Astrocyte (in vitro differentiated cells and primary cell): Measurements from ENCODE around the gene MASP1. TPM values are rescaled to one million over a fixed set of nuclear protein-coding genes. Genes with fewer than 3 reads are reported as not detected.

ENCODE experiments used
- DNase-seq: peaks from one replicate; pipeline ENCODE4 v3.0.0-alpha.2; 2010; ENCODE audit warnings: low read depth
- FAIRE-seq: peaks from 2 replicates; lab custom pipeline; 2011; peaks lifted over from hg19 to GRCh38; lab: Jason Lieb, UNC
- H2AFZ ChIP-seq: 2 replicates; pipeline ENCODE4 v1.6.0; 2012; ENCODE audit warnings: low read depth, low read length, inconsistent platforms
- H3K27ac ChIP-seq: 2 replicates; pipeline ENCODE4 v1.5.1; 2011; ENCODE audit warnings: low read depth, low read length, inconsistent platforms
- H3K27me3 ChIP-seq: 2 replicates; pipeline ENCODE4 v1.6.0; 2011; ENCODE audit warnings: low read length, inconsistent platforms; ENCODE audit not compliant: insufficient read depth
- H3K36me3 ChIP-seq: 2 replicates; pipeline ENCODE4 v1.5.1; 2011; ENCODE audit warnings: low read length, inconsistent platforms; ENCODE audit not compliant: insufficient read depth
- H3K4me1 ChIP-seq: 2 replicates; pipeline ENCODE4 v1.5.1; 2011; ENCODE audit warnings: low read length, inconsistent platforms; ENCODE audit not compliant: insufficient read depth
- H3K4me2 ChIP-seq: 2 replicates; pipeline ENCODE4 v1.6.0; 2012; ENCODE audit warnings: low read length, inconsistent platforms
- H3K4me3 ChIP-seq: 2 replicates; pipeline ENCODE4 v1.5.1; 2011; ENCODE audit warnings: low read depth, mild to moderate bottlenecking, low read length, inconsistent platforms; ENCODE audit not compliant: insufficient read depth
- H3K79me2 ChIP-seq: 2 replicates; pipeline ENCODE4 v1.6.0; 2012; ENCODE audit warnings: mild to moderate bottlenecking, low read length, inconsistent platforms; ENCODE audit not compliant: insufficient read depth
- H3K9ac ChIP-seq: 2 replicates; pipeline ENCODE4 v1.6.0; 2012; ENCODE audit warnings: mild to moderate bottlenecking, low read length, inconsistent platforms
- H3K9me3 ChIP-seq: 2 replicates; pipeline ENCODE4 v1.5.1; 2012; ENCODE audit warnings: low read depth, mild to moderate bottlenecking, low read length, inconsistent platforms; ENCODE audit not compliant: insufficient read depth
- H4K20me1 ChIP-seq: 2 replicates; pipeline ENCODE4 v1.6.0; 2012; ENCODE audit warnings: low read length, inconsistent platforms; ENCODE audit not compliant: insufficient read depth
- H3K27ac Mint-ChIP-seq: one replicate; pipeline ENCODE4 v1.8.0; 2021; ENCODE audit warnings: mild to moderate bottlenecking, mixed read lengths; ENCODE audit not compliant: unreplicated experiment
- H3K27me3 Mint-ChIP-seq: one replicate; pipeline ENCODE4 v1.8.0; 2021; ENCODE audit warnings: low read depth, mixed read lengths; ENCODE audit not compliant: unreplicated experiment
- H3K36me3 Mint-ChIP-seq: one replicate; pipeline ENCODE4 v1.8.0; 2021; ENCODE audit warnings: low read depth, mixed read lengths; ENCODE audit not compliant: unreplicated experiment
- H3K4me1 Mint-ChIP-seq: one replicate; pipeline ENCODE4 v1.8.0; 2021; ENCODE audit warnings: low read depth, mixed read lengths; ENCODE audit not compliant: unreplicated experiment
- H3K4me3 Mint-ChIP-seq: one replicate; pipeline ENCODE4 v1.8.0; 2021; ENCODE audit warnings: mild to moderate bottlenecking, moderate library complexity, mixed read lengths; ENCODE audit not compliant: unreplicated experiment
- H3K9me3 Mint-ChIP-seq: one replicate; pipeline ENCODE4 v1.8.0; 2021; ENCODE audit warnings: mild to moderate bottlenecking, mixed read lengths; ENCODE audit not compliant: unreplicated experiment
- CTCF ChIP-seq: IDR thresholded peaks from 2 replicates; pipeline ENCODE4 v1.5.1; 2011; ENCODE audit warnings: low read depth, mild to moderate bottlenecking, inconsistent platforms, low read length, moderate library complexity; ENCODE audit not compliant: insufficient read depth
- EZH2 ChIP-seq: IDR thresholded peaks from 2 replicates; pipeline ENCODE4 v1.6.1; 2012; ENCODE audit warnings: mild to moderate bottlenecking, low read length, inconsistent platforms; ENCODE audit not compliant: insufficient read depth
- total RNA-seq: library from RNA; stranded (reverse); gene quantifications from 2 replicates; pipeline ENCODE4 v1.2.1, GENCODE V29; 2021

MASP1 gene
- total RNA-seq, 1 donor from 2014 or later = 0.79 TPM

GRCh38 chr3:187319699-187320302, 28.3 kb upstream of the MASP1 start:
- Histone ChIP-seq H2AFZ (peak overlapping the region; percentile 70), H3K9ac (peak overlapping the region; percentile 66), H3K4me3 (no peak overlapping the region), H3K27ac (no peak overlapping the region), H3K36me3 (no peaks in the 10 kb centered on the region), H3K4me1 (peaks cover 8% of the 10 kb centered on the region), H3K79me2 (no peaks in the 10 kb centered on the region), H3K27me3 (peaks cover 17% of the 10 kb centered on the region), H3K9me3 (no peaks in the 10 kb centered on the region), H3K4me2 (peak overlapping the region; percentile 88), H4K20me1 (no peaks in the 10 kb centered on the region)
- Mint-ChIP-seq H3K27me3 (peaks cover 8% of the 10 kb centered on the region), H3K27ac (no peak overlapping the region), H3K36me3 (no peaks in the 10 kb centered on the region), H3K4me1 (peaks cover 8% of the 10 kb centered on the region), H3K4me3 (no peak overlapping the region), H3K9me3 (no peaks in the 10 kb centered on the region)
- peak; percentile 62 for FAIRE-seq
- DNase-seq = peak; percentile 32
- TF ChIP-seq EZH2 (no peak), CTCF (peak; percentile 88)

- H3K36me3 ChIP-seq = no peaks in the 10 kb centered on the region
- TF ChIP-seq EZH2 (no peak), CTCF (peak; percentile 91)
- peaks cover 8% of the 10 kb centered on the region for H3K4me1 Mint-ChIP-seq
- H3K4me3 ChIP-seq = peak overlapping the region; percentile 52
- peak overlapping the region; percentile 66 for H3K9ac ChIP-seq
- H3K27me3 ChIP-seq = peaks cover 18% of the 10 kb centered on the region
- peaks cover 8% of the 10 kb centered on the region for H3K4me1 ChIP-seq
- no peaks in the 10 kb centered on the region for H3K36me3 Mint-ChIP-seq
- no peaks in the 10 kb centered on the region for H3K9me3 Mint-ChIP-seq
- no peaks in the 10 kb centered on the region for H4K20me1 ChIP-seq
- H2AFZ ChIP-seq = peak overlapping the region; percentile 70
- DNase-seq (peak; percentile 44), FAIRE-seq (peak; percentile 9)
- no peak overlapping the region for H3K27ac ChIP-seq
- no peaks in the 10 kb centered on the region for H3K79me2 ChIP-seq
- H3K4me3 Mint-ChIP-seq = no peak overlapping the region
- no peaks in the 10 kb centered on the region for H3K9me3 ChIP-seq
- peak overlapping the region; percentile 73 for H3K27ac Mint-ChIP-seq
- H3K4me2 ChIP-seq = peak overlapping the region; percentile 88
- H3K27me3 Mint-ChIP-seq = peaks cover 12% of the 10 kb centered on the region
Measured at GRCh38 chr3:187318819-187319616, 27.5 kb upstream of the MASP1 start.

GRCh38 chr3:187315872-187316271, 24.3 kb upstream of the MASP1 start:
- H3K27me3 ChIP-seq = peaks cover 24% of the 10 kb centered on the region
- peaks cover 21% of the 10 kb centered on the region for H3K27me3 Mint-ChIP-seq
- TF ChIP-seq CTCF (no peak), EZH2 (no peak)
- H3K36me3 ChIP-seq = no peaks in the 10 kb centered on the region
- H3K79me2 ChIP-seq = no peaks in the 10 kb centered on the region
- no peak overlapping the region for H3K4me3 Mint-ChIP-seq
- H3K4me1 Mint-ChIP-seq = peaks cover 8% of the 10 kb centered on the region
- H2AFZ ChIP-seq = no peak overlapping the region
- peaks cover 8% of the 10 kb centered on the region for H3K4me1 ChIP-seq
- H3K4me2 ChIP-seq = no peak overlapping the region
- H3K4me3 ChIP-seq = no peak overlapping the region
- no peak overlapping the region for H3K27ac Mint-ChIP-seq
- DNase-seq (no peak), FAIRE-seq (no peak)
- no peaks in the 10 kb centered on the region for H3K9me3 ChIP-seq
- H3K27ac ChIP-seq = no peak overlapping the region
- no peaks in the 10 kb centered on the region for H4K20me1 ChIP-seq
- H3K9ac ChIP-seq = no peak overlapping the region
- no peaks in the 10 kb centered on the region for H3K36me3 Mint-ChIP-seq
- peaks cover 12% of the 10 kb centered on the region for H3K9me3 Mint-ChIP-seq
